ENCODE results near the gene GNAI2.
A peak's percentile ranks its signal among the peaks of the same experiment; 100 is the strongest.
"Not testable (repeated sequence)": the region's sequence is repeated elsewhere in the genome, so short reads cannot be mapped to it uniquely, and the experiment has no call there.

The GNAI2 gene

GRCh38 chr3:50264383-50264963, 28.5 kb downstream of the GNAI2 start:
- peak; percentile 97 for DNase-seq (ENCODE audit: low read depth, low spot score)

DNA sequence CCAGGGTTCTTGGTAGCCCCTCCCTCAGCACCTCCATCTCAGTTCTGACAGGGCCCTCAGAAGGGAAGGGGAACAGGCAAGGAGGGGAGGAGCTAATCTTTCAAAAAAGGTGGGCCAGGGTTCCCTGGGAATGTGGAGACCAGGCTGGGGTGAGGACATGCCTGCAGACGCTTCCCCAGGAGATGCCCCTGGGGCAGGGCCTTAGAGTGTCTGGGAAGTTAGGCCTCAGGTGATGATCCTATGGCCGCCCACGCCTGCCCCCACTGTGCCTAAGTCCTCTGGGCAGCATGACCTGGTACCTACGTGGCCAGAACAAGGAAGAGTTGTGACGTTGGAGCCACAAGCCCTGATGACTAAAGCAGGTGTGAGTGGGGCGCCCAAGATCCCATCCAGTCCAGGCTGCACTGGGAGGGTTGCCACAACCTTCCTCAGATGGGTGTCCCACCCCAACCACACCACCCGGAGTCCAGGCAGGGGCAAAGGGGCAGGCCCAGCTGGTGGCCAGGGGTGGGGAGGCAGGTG, 29.0 kb downstream of the GNAI2 start:
- DNase-seq (ENCODE audit: low read depth, low spot score): no peak

GRCh38 chr3:50265571-50265970, 29.6 kb downstream of the GNAI2 start:
- no peak for DNase-seq (ENCODE audit: low read depth, low spot score)

DNA sequence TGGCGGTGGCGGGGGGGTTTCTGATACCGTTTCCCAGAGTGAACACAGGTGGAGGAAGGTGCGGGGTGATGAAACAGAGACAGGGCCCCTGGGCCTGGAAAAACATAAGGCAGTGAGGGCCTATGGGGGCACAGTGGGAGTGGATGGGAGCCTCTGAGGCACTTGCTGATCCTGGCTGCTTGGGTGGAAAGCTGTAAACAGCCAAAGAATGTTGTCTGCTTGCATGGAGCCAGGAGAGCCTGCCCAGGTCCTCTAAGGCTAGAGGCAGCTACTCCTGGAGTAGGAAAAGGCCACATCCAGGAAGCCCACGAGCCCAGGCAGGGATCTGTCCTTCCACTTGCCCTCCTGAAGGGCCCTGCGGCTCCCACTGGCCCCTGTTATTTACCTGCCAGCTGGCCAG, 30.0 kb downstream of the GNAI2 start:
- peak; percentile 35 for DNase-seq (ENCODE audit: low read depth, low spot score)

DNA sequence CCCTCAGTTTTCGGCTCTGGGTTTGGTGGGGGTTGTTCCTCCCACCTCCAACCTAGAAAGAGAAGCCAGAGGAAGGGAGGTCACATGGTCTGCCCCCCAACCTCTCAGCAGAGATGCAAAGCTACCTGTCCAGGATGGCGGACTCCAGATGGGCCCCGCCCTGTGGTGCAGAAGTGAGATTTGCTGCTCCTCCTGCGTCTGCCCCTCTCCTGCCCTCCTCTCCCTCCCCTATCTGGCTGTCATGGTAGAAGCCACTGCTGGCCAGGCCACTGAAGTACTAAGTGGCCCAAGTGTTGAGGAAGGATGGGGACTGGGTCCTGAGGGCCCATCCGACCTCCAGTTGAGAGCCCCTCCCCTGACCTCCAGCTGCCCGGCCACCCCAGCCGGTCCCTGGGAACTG, 30.8 kb downstream of the GNAI2 start:
- DNase-seq (ENCODE audit: low read depth, low spot score): no peak

DNA sequence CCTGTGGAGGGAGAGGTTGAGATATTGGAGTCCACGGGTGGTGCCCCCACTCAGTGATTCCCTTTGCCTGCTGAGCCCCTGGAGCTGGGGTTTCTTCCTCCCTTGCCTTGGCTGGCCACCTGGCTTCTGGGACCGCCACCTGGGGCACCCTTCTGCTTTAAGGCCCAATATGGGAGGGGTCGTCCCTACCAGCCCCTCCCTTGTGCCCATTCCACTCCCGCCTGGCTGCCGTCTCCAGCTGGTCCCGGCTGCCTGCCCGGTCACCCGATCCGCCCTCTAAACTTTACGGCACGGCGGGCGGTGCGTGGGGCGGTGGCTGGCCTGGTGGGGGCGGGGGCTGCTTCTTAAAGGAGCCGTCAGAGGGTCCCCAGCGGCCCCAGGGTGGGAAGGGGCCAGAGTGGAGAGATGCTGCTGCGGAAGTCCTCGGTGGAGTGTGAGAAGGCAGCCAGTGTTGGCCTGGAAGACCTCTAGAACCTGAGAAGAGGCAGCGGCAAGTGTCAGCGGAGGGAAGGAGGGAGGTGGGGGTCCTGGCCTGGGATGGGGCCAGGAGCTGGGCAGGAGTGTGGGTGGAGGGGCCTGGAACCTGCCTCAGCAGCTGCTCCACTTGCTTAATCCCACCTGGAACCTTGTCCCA, 31.4 kb downstream of the GNAI2 start:
- DNase-seq (ENCODE audit: low read depth, low spot score): no peak

DNA sequence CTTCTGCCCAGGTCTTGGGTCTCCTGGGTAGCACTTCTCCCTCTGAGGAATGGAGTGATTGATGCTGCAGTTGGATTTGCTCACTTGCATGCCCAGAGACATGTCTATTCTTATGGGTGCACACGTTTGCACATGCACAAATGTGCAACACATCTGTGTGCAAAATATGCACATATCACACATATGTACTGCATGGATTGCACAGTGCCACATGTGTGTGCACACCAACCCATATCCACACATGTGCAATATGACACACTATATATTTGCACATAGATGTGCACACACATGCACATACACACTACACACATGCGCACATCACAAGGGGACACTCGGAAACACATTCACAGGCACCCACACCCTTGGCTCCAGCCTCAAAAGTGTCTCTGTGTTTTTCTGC, 32.3 kb downstream of the GNAI2 start:
- DNase-seq (ENCODE audit: low read depth, low spot score): no peak

GRCh38 chr3:50268703-50269451, 32.9 kb downstream of the GNAI2 start, which contains the start of gene SEMA3B:
SEMA3B (plus strand) TSS chr3:50269147; CDS start chr3:50269241, 94 bp downstream.
- DNase-seq (ENCODE audit: low read depth, low spot score): peak; percentile 43

- no peak for DNase-seq (ENCODE audit: low read depth, low spot score)
Measured at GRCh38 chr3:50269460-50269859, 33.5 kb downstream of the GNAI2 start.

DNA sequence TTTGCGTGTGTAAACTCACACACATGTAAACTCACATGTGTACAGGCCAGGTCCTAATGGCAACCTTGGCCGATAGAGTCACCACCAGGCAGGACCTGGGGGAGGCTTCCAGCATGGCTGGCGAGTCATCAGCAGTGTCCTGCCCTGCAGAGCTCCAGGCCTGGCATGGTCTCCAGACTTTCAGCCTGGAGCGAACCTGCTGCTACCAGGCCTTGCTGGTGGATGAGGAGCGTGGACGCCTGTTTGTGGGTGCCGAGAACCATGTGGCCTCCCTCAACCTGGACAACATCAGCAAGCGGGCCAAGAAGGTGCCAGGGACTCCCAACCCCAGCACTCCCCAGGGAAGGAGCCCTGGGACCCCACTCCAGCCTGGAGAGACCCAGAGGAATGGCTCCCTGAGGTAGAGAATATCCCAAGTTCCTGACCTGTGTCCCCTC, 34.0 kb downstream of the GNAI2 start:
- no peak for DNase-seq (ENCODE audit: low read depth, low spot score)

GRCh38 chr3:50270422-50271224, 34.6 kb downstream of the GNAI2 start:
- DNase-seq (ENCODE audit: low read depth, low spot score): no peak

DNA sequence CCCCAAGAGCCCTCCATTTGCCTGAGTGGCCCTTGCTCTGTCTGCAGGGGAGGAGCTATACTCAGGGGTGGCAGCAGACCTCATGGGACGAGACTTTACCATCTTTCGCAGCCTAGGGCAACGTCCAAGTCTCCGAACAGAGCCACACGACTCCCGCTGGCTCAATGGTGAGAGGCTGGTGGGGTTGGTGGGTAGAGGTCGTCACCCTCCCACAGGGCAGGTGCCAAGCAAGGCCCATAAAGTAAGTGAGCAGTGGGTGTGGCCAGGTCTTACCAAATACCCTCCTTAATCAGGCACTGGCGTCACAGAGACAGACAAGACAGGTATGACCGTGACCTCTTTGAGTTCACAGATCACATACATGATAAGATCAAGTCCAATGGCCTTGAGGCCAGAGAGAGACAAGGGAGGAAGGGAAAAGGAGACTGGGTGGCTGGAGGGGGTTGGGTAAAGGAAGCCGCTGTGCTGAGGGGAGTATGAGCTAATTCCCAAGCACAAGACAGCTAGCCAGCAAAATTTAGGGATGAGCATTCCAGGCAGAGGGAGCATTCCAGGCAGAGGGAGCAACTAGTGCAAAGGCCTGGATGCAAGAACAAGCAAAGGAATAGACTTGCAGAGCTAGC, 35.4 kb downstream of the GNAI2 start:
- peak; percentile 39 for DNase-seq (ENCODE audit: low read depth, low spot score)

DNA sequence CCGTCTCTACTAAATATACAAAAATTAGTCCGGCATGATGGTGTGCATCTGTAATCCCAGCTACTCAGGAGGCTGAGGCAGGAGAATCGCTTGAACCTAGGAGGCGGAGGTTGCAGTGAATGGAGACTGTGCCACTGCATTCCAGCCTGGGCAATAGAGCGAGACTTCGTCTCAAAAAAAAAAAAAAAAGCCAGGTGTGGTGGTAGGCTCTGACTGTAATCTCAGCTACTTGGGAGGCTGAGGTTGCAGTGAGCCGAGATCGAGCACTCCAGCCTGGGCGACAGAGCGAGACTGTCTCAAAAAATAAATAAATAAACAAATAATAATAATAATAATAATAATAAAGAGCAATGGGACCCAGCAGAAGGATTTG, 36.5 kb downstream of the GNAI2 start:
- not testable (repeated sequence) for DNase-seq (ENCODE audit: low read depth, low spot score)

DNA sequence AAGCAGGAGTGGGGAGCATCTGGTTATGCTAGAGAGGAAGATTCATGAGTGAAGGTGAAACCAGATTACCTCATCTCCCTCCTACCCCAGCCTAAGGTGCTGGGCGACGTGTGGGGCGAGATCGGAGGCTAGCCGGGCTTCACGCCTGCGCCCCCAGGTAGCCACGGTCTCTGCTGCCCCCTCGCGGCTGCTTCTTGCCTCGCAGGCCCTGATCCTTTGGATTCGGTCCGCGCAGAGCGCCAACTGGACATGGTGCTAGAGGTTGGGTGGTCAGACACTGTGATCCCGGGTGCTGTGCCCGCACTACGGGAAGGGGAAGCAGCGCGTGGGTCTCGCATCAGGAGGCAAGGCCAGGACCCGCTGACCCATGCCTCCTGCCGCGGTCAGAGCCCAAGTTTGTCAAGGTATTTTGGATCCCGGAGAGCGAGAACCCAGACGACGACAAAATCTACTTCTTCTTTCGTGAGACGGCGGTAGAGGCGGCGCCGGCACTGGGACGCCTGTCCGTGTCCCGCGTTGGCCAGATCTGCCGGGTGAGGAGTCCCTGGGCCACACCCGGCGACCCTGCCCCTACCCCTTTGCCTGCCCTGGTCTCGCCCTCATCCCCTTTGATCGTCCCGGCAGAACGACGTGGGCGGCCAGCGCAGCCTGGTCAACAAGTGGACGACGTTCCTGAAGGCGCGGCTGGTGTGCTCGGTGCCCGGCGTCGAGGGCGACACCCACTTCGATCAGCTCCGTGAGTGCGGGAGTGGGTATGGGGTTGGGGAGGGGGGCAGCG, 37.1 kb downstream of the GNAI2 start:
- peak; percentile 93 for DNase-seq (ENCODE audit: low read depth, low spot score)

DNA sequence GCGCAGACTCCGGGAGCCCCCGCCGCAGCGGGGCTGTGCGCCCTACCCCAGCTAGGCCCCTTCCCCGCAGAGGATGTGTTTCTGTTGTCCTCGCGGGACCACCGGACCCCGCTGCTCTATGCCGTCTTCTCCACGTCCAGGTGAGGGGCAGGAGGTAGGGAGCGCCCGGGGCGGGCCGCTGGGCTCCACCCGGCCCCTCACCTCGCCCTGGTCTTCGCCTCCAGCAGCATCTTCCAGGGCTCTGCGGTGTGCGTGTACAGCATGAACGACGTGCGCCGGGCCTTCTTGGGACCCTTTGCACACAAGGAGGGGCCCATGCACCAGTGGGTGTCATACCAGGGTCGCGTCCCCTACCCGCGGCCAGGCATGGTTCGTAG, 37.7 kb downstream of the GNAI2 start:
- DNase-seq (ENCODE audit: low read depth, low spot score): no peak

DNA sequence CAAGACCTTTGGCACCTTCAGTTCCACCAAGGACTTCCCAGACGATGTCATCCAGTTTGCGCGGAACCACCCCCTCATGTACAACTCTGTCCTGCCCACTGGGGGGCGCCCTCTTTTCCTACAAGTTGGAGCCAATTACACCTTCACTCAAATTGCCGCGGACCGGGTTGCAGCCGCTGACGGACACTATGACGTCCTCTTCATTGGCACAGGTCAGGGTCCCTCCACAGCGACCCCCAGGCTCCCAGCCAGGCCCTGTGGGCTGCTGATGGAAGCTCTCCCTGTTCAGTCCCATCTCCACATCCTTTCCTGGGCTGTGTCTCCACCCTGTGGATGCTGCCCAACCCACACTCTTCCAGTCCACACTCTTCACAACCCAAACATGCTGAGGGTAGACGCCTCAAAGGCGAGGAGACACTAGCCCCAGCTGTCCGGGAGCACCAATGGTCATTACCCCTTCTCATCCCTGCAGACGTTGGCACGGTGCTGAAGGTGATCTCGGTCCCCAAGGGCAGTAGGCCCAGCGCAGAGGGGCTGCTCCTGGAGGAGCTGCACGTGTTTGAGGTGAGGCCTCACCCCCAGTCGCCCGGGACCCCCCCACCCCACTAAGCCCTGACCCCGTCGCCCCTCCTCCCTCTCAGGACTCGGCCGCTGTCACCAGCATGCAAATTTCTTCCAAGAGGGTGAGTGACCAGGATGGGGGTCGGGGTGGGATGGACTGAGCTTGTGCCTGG, 38.5 kb downstream of the GNAI2 start:
- DNase-seq (ENCODE audit: low read depth, low spot score): peak; percentile 88

GRCh38 chr3:50275141-50275995, 39.4 kb downstream of the GNAI2 start:
- DNase-seq (ENCODE audit: low read depth, low spot score): peak; percentile 69

DNA sequence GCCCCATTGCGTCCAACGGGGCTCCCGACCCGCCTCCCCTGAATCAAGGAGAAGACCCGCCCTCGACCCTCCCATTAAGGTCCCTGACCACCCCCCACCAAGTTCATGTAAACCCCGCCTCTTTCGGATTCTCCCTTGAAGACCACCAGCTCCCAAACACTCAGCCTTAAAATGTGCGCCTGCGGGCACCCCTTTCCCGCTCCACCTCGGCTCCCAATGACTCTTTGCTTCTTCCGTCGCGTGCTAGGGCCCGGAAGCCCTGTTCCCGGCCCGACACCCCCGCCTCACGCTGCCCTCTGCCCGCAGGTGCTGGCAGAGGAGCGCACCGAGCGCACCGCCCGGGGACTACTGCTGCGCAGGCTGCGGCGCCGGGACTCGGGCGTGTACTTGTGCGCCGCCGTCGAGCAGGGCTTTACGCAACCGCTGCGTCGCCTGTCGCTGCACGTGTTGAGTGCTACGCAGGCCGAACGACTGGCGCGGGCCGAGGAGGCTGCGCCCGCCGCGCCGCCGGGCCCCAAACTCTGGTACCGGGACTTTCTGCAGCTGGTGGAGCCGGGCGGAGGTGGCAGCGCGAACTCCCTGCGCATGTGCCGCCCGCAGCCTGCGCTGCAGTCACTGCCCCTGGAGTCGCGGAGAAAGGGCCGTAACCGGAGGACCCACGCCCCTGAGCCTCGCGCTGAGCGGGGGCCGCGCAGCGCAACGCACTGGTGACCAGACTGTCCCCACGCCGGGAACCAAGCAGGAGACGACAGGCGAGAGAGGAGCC, 40.2 kb downstream of the GNAI2 start:
- peak; percentile 46 for DNase-seq (ENCODE audit: low read depth, low spot score)
